ENCODE data around the gene GRAMD2B. TPM values are rescaled to one million over a fixed set of nuclear protein-coding genes. Genes with fewer than 3 reads are reported as not detected.

The GRAMD2B gene
- total RNA-seq, 3 donors from 2014 or later = 44.8 to 83.3 (median 55.6) TPM

- Histone ChIP-seq H3K36me3 (ENCODE audit: low read depth) (no peaks in the 10 kb centered on the region), H3K4me1 (ENCODE audit: low read depth) (peaks cover 8% of the 10 kb centered on the region), H3K9me3 (no peaks in the 10 kb centered on the region), H3K4me3 (no peak overlapping the region)
- no peak for ATAC-seq
- TF ChIP-seq, protein P1, sequence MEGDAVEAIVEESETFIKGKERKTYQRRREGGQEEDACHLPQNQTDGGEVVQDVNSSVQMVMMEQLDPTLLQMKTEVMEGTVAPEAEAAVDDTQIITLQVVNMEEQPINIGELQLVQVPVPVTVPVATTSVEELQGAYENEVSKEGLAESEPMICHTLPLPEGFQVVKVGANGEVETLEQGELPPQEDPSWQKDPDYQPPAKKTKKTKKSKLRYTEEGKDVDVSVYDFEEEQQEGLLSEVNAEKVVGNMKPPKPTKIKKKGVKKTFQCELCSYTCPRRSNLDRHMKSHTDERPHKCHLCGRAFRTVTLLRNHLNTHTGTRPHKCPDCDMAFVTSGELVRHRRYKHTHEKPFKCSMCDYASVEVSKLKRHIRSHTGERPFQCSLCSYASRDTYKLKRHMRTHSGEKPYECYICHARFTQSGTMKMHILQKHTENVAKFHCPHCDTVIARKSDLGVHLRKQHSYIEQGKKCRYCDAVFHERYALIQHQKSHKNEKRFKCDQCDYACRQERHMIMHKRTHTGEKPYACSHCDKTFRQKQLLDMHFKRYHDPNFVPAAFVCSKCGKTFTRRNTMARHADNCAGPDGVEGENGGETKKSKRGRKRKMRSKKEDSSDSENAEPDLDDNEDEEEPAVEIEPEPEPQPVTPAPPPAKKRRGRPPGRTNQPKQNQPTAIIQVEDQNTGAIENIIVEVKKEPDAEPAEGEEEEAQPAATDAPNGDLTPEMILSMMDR (IDR thresholded peaks at IDR 0.05) = no peak
- DNase-seq = no peak
- intact Hi-C loops (cut with DNase I, micrococcal nuclease) = no loop called here
These were observed 33.1 kb downstream of the GRAMD2B start for GRCh38 chr5:126456217-126456820.

- DNase-seq (no peak), ATAC-seq (no peak)
- Histone ChIP-seq H3K4me3 (no peak overlapping the region), H3K4me1 (ENCODE audit: low read depth) (peaks cover 19% of the 10 kb centered on the region), H3K36me3 (ENCODE audit: low read depth) (no peaks in the 10 kb centered on the region), H3K9me3 (no peaks in the 10 kb centered on the region)
- intact Hi-C loops (cut with DNase I, micrococcal nuclease) = no loop called here
- TF ChIP-seq, protein P1 (IDR thresholded peaks at IDR 0.05) = no peak
These were observed 37.2 kb downstream of the GRAMD2B start for GRCh38 chr5:126460459-126460858.

DNA sequence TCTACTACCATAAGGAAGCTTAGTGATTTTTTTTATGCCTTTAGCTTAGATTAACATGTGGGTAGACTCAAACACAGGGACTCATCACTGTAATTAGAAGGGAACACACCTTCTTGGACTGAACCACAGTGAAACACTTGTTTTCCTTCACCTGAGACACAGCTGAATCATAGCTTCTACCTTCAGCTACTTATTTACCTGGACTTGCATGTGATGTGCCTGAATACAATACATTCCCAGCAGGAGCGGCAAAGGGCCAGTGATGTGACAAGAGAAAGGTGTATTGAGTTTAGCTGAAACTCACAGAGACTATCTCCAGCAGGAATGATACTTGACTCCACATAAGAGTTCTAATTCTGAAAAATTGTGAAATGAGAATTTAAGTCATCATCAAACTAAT, 37.8 kb downstream of the GRAMD2B start:
- Histone ChIP-seq H3K4me1 (ENCODE audit: low read depth) (peaks cover 19% of the 10 kb centered on the region), H3K36me3 (ENCODE audit: low read depth) (no peaks in the 10 kb centered on the region), H3K9me3 (no peaks in the 10 kb centered on the region), H3K4me3 (no peak overlapping the region)
- TF ChIP-seq, protein P1 (IDR thresholded peaks at IDR 0.05) = no peak
- intact Hi-C loops (cut with DNase I, micrococcal nuclease) = no loop called here
- DNase-seq (no peak), ATAC-seq (peak; percentile 59)

GRCh38 chr5:126461838-126462237, 38.6 kb downstream of the GRAMD2B start:
- TF ChIP-seq, protein P1 (IDR thresholded peaks at IDR 0.05) = no peak
- peaks cover 19% of the 10 kb centered on the region for H3K4me1 ChIP-seq (ENCODE audit: low read depth)
- no peak for ATAC-seq
- no peak overlapping the region for H3K4me3 ChIP-seq
- no peak for DNase-seq
- intact Hi-C loops (cut with DNase I, micrococcal nuclease) = no loop called here
- H3K36me3 ChIP-seq (ENCODE audit: low read depth) = no peaks in the 10 kb centered on the region
- H3K9me3 ChIP-seq = no peaks in the 10 kb centered on the region

DNA sequence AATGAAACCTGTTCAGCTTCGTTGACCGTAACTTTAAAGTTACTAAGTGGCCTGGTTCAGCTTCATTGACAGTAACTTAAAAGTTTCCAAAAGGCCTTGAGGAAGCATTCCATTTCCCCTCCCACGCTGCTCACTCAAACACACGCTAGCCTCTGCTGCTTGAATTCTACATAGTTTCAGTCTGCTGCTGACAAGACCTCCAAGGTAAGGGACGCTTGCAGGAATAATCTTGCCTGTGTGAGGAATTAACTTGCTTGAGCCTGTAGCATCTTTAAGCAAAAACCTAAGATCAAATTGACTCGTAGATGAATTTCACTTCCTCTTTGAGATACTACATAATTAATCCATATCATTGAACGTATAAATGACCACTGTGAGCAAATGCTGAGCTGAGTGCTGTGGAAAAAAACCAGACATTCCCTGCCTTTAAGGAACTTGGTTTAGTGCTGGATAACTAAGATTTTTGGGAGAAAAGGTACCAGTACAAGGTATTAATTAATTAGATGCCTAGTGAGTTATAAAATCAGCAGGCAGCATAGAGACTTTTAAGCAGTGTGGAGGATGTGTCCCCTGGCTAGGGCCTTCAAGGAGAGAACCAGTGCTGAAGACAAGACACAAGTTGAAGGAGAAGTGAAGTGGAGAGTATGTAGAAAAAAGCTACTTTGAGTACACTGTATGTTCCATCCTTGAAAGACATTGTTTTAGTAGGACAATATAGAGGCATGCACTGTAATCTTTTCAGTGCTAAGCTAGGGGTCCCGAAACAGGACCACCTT, 39.2 kb downstream of the GRAMD2B start:
- intact Hi-C loops (cut with DNase I, micrococcal nuclease) = no loop called here
- TF ChIP-seq, protein P1 (IDR thresholded peaks at IDR 0.05) = no peak
- no peaks in the 10 kb centered on the region for H3K36me3 ChIP-seq (ENCODE audit: low read depth)
- no peak overlapping the region for H3K4me3 ChIP-seq
- H3K9me3 ChIP-seq = no peaks in the 10 kb centered on the region
- ATAC-seq (no peak), DNase-seq (no peak)
- H3K4me1 ChIP-seq (ENCODE audit: low read depth) = peaks cover 19% of the 10 kb centered on the region

All from mucosa of descending colon (tissue), 3 donors.